Stomach (tissue), 4 donors: ENCODE data around the gene PACS2.

Experiments used
- CTCF ChIP-seq, 7 experiments: fragments of 450-650 bp in 4 of 7; fragments of 200-600 bp in 3 of 7; sonication (generic) in 3 of 7; IDR thresholded peaks; one replicate each; pipeline ENCODE4 v1.5.1; 2016 to 2019; ENCODE audit warnings: antibody characterized with exemption in 7 of 7, control low read depth in 2 of 7, mild to moderate bottlenecking in 1 of 7
- POLR2AphosphoS5 ChIP-seq, 3 donors: sonication (generic); formaldehyde crosslinking; IDR thresholded peaks; one replicate each; pipeline ENCODE4 v1.6.1; 2016; ENCODE audit warnings: antibody characterized with exemption in 3 of 3

- TF ChIP-seq CTCF (IDR thresholded peaks at IDR 0.05) (no peak), POLR2AphosphoS5 (IDR thresholded peaks at IDR 0.05) (no peak)
These were observed 21.4 kb downstream of the PACS2 start for GRCh38 chr14:105335735-105336476.
